SK-N-SH treated with all-trans-retinoic acid at 6 μM for 48 hours (cell line): ENCODE results near the gene MPC1.

Experiments
- ARNTL ChIP-seq: fragments of 450-650 bp; formaldehyde crosslinking; IDR thresholded peaks from 2 replicates; pipeline ENCODE4 v1.5.0; 2020; ENCODE audit warnings: low read depth, mild to moderate bottlenecking, moderate library complexity, borderline replicate concordance
- ISL1 ChIP-seq: fragments of 250-450 bp; sonication (Bioruptor Pico); IDR thresholded peaks from 2 replicates; pipeline ENCODE4 v2.1.2; 2022; ENCODE audit warnings: mild to moderate bottlenecking, moderate library complexity
- PATZ1 ChIP-seq: fragments of 250-450 bp; sonication (Bioruptor Pico); IDR thresholded peaks from 2 replicates; pipeline ENCODE4 v1.8.0; 2020; ENCODE audit warnings: mild to moderate bottlenecking, moderate library complexity, borderline replicate concordance
- TOX ChIP-seq: fragments of 250-450 bp; sonication (Bioruptor Pico); IDR thresholded peaks from 2 replicates; pipeline ENCODE4 v1.8.0; 2021; ENCODE audit warnings: mild to moderate bottlenecking, moderate library complexity, borderline replicate concordance
- ZFP30 ChIP-seq: fragments of 450-650 bp; formaldehyde crosslinking; IDR thresholded peaks from 2 replicates; pipeline ENCODE4 v1.5.0; 2022; ENCODE audit warnings: mild to moderate bottlenecking, moderate library complexity
- ZNF8 ChIP-seq: fragments of 450-650 bp; formaldehyde crosslinking; IDR thresholded peaks from 2 replicates; pipeline ENCODE4 v1.5.0; 2020; ENCODE audit warnings: mild to moderate bottlenecking, moderate library complexity
- TF ChIP-seq, protein P1 (sequence below): fragments of 250-450 bp; sonication (Bioruptor Pico); IDR thresholded peaks from 2 replicates; pipeline ENCODE4 v1.5.0; 2020; ENCODE audit warnings: mild to moderate bottlenecking, moderate library complexity

DNA sequence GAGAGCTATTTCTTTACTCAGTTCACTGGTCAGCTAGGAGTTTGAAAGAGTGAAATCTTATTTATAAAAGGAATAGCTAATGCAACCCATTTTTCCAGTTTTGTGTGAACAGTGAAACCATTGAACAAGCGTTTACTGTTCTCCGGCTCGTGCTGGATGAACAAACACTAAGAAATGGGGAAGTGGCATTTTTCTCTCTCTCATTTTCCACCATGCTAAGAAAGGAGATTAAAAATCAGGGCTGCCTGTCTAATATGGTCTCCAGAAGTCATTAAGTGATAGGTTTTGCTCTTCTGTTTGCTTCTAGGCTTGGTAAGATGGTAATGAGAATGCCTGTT, 39.6 kb downstream of the MPC1 start:
- TF ChIP-seq TOX (CRISPR knock-in tag) (no peak), ISL1 (CRISPR knock-in tag) (no peak), PATZ1 (CRISPR knock-in tag) (no peak), ARNTL (CRISPR knock-in tag) (no peak), ZFP30 (CRISPR knock-in tag) (no peak), ZNF8 (no peak)
- TF ChIP-seq, protein P1, sequence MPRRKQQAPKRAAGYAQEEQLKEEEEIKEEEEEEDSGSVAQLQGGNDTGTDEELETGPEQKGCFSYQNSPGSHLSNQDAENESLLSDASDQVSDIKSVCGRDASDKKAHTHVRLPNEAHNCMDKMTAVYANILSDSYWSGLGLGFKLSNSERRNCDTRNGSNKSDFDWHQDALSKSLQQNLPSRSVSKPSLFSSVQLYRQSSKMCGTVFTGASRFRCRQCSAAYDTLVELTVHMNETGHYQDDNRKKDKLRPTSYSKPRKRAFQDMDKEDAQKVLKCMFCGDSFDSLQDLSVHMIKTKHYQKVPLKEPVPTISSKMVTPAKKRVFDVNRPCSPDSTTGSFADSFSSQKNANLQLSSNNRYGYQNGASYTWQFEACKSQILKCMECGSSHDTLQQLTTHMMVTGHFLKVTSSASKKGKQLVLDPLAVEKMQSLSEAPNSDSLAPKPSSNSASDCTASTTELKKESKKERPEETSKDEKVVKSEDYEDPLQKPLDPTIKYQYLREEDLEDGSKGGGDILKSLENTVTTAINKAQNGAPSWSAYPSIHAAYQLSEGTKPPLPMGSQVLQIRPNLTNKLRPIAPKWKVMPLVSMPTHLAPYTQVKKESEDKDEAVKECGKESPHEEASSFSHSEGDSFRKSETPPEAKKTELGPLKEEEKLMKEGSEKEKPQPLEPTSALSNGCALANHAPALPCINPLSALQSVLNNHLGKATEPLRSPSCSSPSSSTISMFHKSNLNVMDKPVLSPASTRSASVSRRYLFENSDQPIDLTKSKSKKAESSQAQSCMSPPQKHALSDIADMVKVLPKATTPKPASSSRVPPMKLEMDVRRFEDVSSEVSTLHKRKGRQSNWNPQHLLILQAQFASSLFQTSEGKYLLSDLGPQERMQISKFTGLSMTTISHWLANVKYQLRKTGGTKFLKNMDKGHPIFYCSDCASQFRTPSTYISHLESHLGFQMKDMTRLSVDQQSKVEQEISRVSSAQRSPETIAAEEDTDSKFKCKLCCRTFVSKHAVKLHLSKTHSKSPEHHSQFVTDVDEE = no peak
